Measurements from ENCODE around the gene IFI44. TPM values are rescaled to one million over a fixed set of nuclear protein-coding genes. Genes with fewer than 3 reads are reported as not detected.

IFI44 gene
- total and polyA plus RNA-seq, 2 of the 8 experiments (the other 6 are each of a cell fraction or from before 2014, with no cell fraction given) = not detected

GRCh38 chr1:78668427-78668826 is 18.8 kb downstream of the IFI44 start:
- H4K5ac ChIP-seq (ENCODE audit: insufficient read length, low read depth, low read length) = no peak overlapping the region
- no peak overlapping the region for H4K91ac ChIP-seq (replicated peaks; ENCODE audit: insufficient read length, low read length)
- no peak for DNase-seq (ENCODE audit: low read depth in 1 of 2, low spot score in 2 of 2)
- H2AK5ac ChIP-seq (ENCODE audit: low read depth, low read length) = no peak overlapping the region
- H3K36me3 ChIP-seq (ENCODE audit: control insufficient read depth in 2 of 4, insufficient read depth in 4 of 4, low read length in 3 of 4) = no peaks in the 10 kb centered on the region
- no peak overlapping the region for H3K23ac ChIP-seq (ENCODE audit: insufficient read length)
- H3K4me2 ChIP-seq (ENCODE audit: insufficient read depth in 1 of 2, low read depth in 2 of 2, low read length in 2 of 2) = no peak overlapping the region
- no peak for FAIRE-seq
- no peak overlapping the region for H2BK20ac ChIP-seq (ENCODE audit: low read length)
- no peak overlapping the region for H3K4me3 ChIP-seq (ENCODE audit: extremely low read depth in 1 of 4, insufficient read depth in 2 of 4, low read depth in 3 of 4, low read length in 4 of 4)
- no peak overlapping the region for H3K14ac ChIP-seq (ENCODE audit: insufficient read length)
- no peak overlapping the region for H2BK12ac ChIP-seq (ENCODE audit: low read depth, low read length)
- H3K27ac ChIP-seq (ENCODE audit: low read depth, low read length) = no peak overlapping the region
- POLR2A ChIA-PET (ENCODE audit: partially characterized antibody) = no interaction called here
- no peaks in the 10 kb centered on the region for H3K23me2 ChIP-seq (ENCODE audit: low read depth, low read length)
- no peak overlapping the region for H4K8ac ChIP-seq (ENCODE audit: extremely low read depth, insufficient read depth, low read length)
- no peak overlapping the region for H3K4ac ChIP-seq (replicated peaks; ENCODE audit: insufficient read length, low read depth, low read length)
- no peak overlapping the region for H2BK5ac ChIP-seq (ENCODE audit: low read depth, low read length)
- H3K79me2 ChIP-seq (ENCODE audit: control insufficient read depth in 1 of 2, insufficient read depth in 2 of 2, low read length in 2 of 2) = no peaks in the 10 kb centered on the region
- CTCF ChIA-PET (ENCODE audit: partially characterized antibody) = interaction anchor here (0.5 to 3.7 kb wide), 2 partner anchors 8 to 165 kb away, joined by 3 to 14 read pairs; no protein-coding TSS in a partner anchor
- H3K79me1 ChIP-seq (ENCODE audit: low read depth, low read length) = no peaks in the 10 kb centered on the region
- H3K18ac ChIP-seq (ENCODE audit: extremely low read depth, low read length) = no peak overlapping the region
- no peaks in the 10 kb centered on the region for H3K4me1 ChIP-seq (replicated peaks in 1 of 4; ENCODE audit: control insufficient read depth in 3 of 4, insufficient read depth in 4 of 4, low read length in 3 of 4)
- H3K56ac ChIP-seq (replicated peaks; ENCODE audit: insufficient read length, low read depth, low read length) = no peak overlapping the region
- no peak overlapping the region for H2BK120ac ChIP-seq (replicated peaks; ENCODE audit: low read depth, low read length)
- H4K20me1 ChIP-seq (replicated peaks in 1 of 2; ENCODE audit: control insufficient read depth in 1 of 2, insufficient read depth in 2 of 2, low read length in 2 of 2) = no peaks in the 10 kb centered on the region
- TF ChIP-seq, protein P1, sequence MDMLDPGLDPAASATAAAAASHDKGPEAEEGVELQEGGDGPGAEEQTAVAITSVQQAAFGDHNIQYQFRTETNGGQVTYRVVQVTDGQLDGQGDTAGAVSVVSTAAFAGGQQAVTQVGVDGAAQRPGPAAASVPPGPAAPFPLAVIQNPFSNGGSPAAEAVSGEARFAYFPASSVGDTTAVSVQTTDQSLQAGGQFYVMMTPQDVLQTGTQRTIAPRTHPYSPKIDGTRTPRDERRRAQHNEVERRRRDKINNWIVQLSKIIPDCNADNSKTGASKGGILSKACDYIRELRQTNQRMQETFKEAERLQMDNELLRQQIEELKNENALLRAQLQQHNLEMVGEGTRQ (IDR thresholded peaks at IDR 0.05; ENCODE audit: low read length) = no peak
- TF ChIP-seq NRF1 (IDR thresholded peaks at IDR 0.05; ENCODE audit: low read depth, low read length) = no peak
- TF ChIP-seq EP300 (IDR thresholded peaks at IDR 0.05; ENCODE audit: borderline replicate concordance in 1 of 2, low read depth in 2 of 2, low read length in 2 of 2) = no peak
- no peak for TF ChIP-seq SP1 (IDR thresholded peaks at IDR 0.05; ENCODE audit: low read depth, low read length)
- no peak for TF ChIP-seq BACH1 (IDR thresholded peaks at IDR 0.05; ENCODE audit: low read length)
- no peak overlapping the region for H2AFZ ChIP-seq (ENCODE audit: low read length)
- H3K27me3 ChIP-seq (replicated peaks in 1 of 4; ENCODE audit: control insufficient read depth in 3 of 4, extremely low read depth in 1 of 4, insufficient read depth in 3 of 4, low read length in 3 of 4) = no peaks in the 10 kb centered on the region
- no peaks in the 10 kb centered on the region for H3K9me3 ChIP-seq (ENCODE audit: insufficient read depth in 2 of 2, low read depth in 1 of 2, low read length in 1 of 2)
- H2BK15ac ChIP-seq (ENCODE audit: low read length) = no peak overlapping the region
- H3K9ac ChIP-seq (replicated peaks in 1 of 4; ENCODE audit: extremely low read depth in 1 of 4, low read depth in 3 of 4, low read length in 3 of 4) = no peak overlapping the region
